H1 (cell line): ENCODE data around the gene LIPM. TPM values are rescaled to one million over a fixed set of nuclear protein-coding genes. Genes with fewer than 3 reads are reported as not detected.

ENCODE experiments used
- CTCF ChIA-PET: fragments of 300-600 bp; sonication (Branson Sonifier 250); formaldehyde crosslinking; loops from one replicate; lab custom pipeline; 2021; ENCODE audit not compliant: partially characterized antibody; lab: Charles Lee
- POLR2A ChIA-PET: fragments of 300-600 bp; sonication (Branson Sonifier 250); formaldehyde crosslinking; loops from one replicate; lab custom pipeline; 2021; ENCODE audit warnings: inconsistent platforms; ENCODE audit not compliant: partially characterized antibody; lab: Charles Lee
- DNase-seq, 2 experiments: peaks; one replicate each; pipeline versions ENCODE4 v3.0.0 to v3.0.0-alpha.2; 2010 to 2022; ENCODE audit warnings: low spot score in 2 of 2, low read depth in 1 of 2, mixed read lengths in 1 of 2
- FAIRE-seq: peaks from 2 replicates; lab custom pipeline; 2011; peaks lifted over from hg19 to GRCh38; lab: Jason Lieb, UNC
- H2AFZ ChIP-seq: 2 replicates; pipeline ENCODE4 v1.8.1; 2012; ENCODE audit warnings: low read length, inconsistent platforms
- H2AK5ac ChIP-seq: 2 replicates; pipeline ENCODE4 v1.6.1; 2013; ENCODE audit warnings: low read depth, low read length
- H2BK120ac ChIP-seq: replicated peaks from 2 replicates; pipeline ENCODE3; 2013; ENCODE audit warnings: low read depth, low read length, inconsistent platforms
- H2BK12ac ChIP-seq: 2 replicates; pipeline ENCODE4 v1.6.1; 2013; ENCODE audit warnings: low read depth, low read length
- H2BK15ac ChIP-seq: 2 replicates; pipeline ENCODE4 v1.6.1; 2013; ENCODE audit warnings: low read length
- H2BK20ac ChIP-seq: 2 replicates; pipeline ENCODE4 v1.6.1; 2013; ENCODE audit warnings: low read length
- H2BK5ac ChIP-seq: 2 replicates; pipeline ENCODE4 v1.6.1; 2013; ENCODE audit warnings: low read depth, low read length
- H3K14ac ChIP-seq: 2 replicates; pipeline ENCODE4 v1.6.1; 2013; ENCODE audit warnings: inconsistent platforms; ENCODE audit not compliant: insufficient read length
- H3K18ac ChIP-seq: 2 replicates; pipeline ENCODE4 v1.6.1; 2013; ENCODE audit warnings: low read length; ENCODE audit errors: extremely low read depth
- H3K23ac ChIP-seq: 2 replicates; pipeline ENCODE4 v1.6.1; 2013; ENCODE audit warnings: inconsistent platforms; ENCODE audit not compliant: insufficient read length
- H3K23me2 ChIP-seq: 2 replicates; pipeline ENCODE4 v1.6.1; 2013; ENCODE audit warnings: low read depth, low read length
- H3K27ac ChIP-seq: 2 replicates; pipeline ENCODE4 v1.6.1; 2011; ENCODE audit warnings: low read depth, low read length, inconsistent platforms
- H3K27me3 ChIP-seq, 4 experiments: replicated peaks in 1 of 4; 1 replicate in 1 of 4; 2 replicates in 3 of 4; pipeline versions ENCODE4 v1.6.1 to v1.8.1; 2011 to 2013; ENCODE audit warnings: low read length in 3 of 4, mild to moderate bottlenecking in 3 of 4, inconsistent platforms in 2 of 4, mixed read lengths in 2 of 4, moderate library complexity in 1 of 4; ENCODE audit not compliant: control insufficient read depth in 3 of 4, insufficient read depth in 3 of 4; ENCODE audit errors: extremely low read depth in 1 of 4
- H3K36me3 ChIP-seq, 4 experiments: 2 replicates each; pipeline versions ENCODE4 v1.6.1 to v1.8.1; 2011 to 2013; ENCODE audit warnings: mild to moderate bottlenecking in 4 of 4, low read length in 3 of 4, moderate library complexity in 2 of 4, control low read depth in 1 of 4, inconsistent platforms in 1 of 4; ENCODE audit not compliant: insufficient read depth in 4 of 4, control insufficient read depth in 2 of 4
- H3K4ac ChIP-seq: replicated peaks from 2 replicates; pipeline ENCODE3; 2013; ENCODE audit warnings: low read length, low read depth, mixed read lengths, inconsistent platforms; ENCODE audit not compliant: insufficient read length
- H3K4me1 ChIP-seq, 4 experiments: replicated peaks in 1 of 4; 1 replicate in 1 of 4; 2 replicates in 3 of 4; pipeline versions ENCODE4 v1.6.1 to v1.8.1; 2011 to 2013; ENCODE audit warnings: low read length in 3 of 4, inconsistent platforms in 2 of 4, mixed read lengths in 1 of 4; ENCODE audit not compliant: insufficient read depth in 4 of 4, control insufficient read depth in 3 of 4
- H3K4me2 ChIP-seq, 2 experiments: 2 replicates each; pipeline versions ENCODE4 v1.6.1 to v1.8.1; 2011 to 2013; ENCODE audit warnings: low read depth in 2 of 2, low read length in 2 of 2, control low read depth in 1 of 2, inconsistent platforms in 1 of 2, mild to moderate bottlenecking in 1 of 2; ENCODE audit not compliant: insufficient read depth in 1 of 2
- H3K4me3 ChIP-seq, 4 experiments: fragments of 200-600, 300-600 bp in 1 of 4; sonication (generic), shearing (Covaris generic), sonication (Bioruptor Twin) in 1 of 4; 2 replicates each; pipeline versions ENCODE4 v1.5.1 to v1.8.1; 2011 to 2016; ENCODE audit warnings: low read length in 4 of 4, low read depth in 3 of 4, control low read depth in 2 of 4, inconsistent platforms in 2 of 4, mild to moderate bottlenecking in 2 of 4, mixed read lengths in 1 of 4, moderate library complexity in 1 of 4; ENCODE audit not compliant: insufficient read depth in 2 of 4; ENCODE audit errors: extremely low read depth in 1 of 4
- H3K56ac ChIP-seq: replicated peaks from 2 replicates; pipeline ENCODE3; 2013; ENCODE audit warnings: low read depth, mild to moderate bottlenecking, mixed read lengths, low read length, inconsistent platforms; ENCODE audit not compliant: insufficient read length
- H3K79me1 ChIP-seq: 2 replicates; pipeline ENCODE4 v1.6.1; 2013; ENCODE audit warnings: low read depth, low read length, control low read depth
- H3K79me2 ChIP-seq, 2 experiments: 2 replicates each; pipeline versions ENCODE4 v1.6.1 to v1.8.1; 2012 to 2013; ENCODE audit warnings: low read length in 2 of 2, mild to moderate bottlenecking in 2 of 2, inconsistent platforms in 1 of 2; ENCODE audit not compliant: insufficient read depth in 2 of 2, control insufficient read depth in 1 of 2
- H3K9ac ChIP-seq, 4 experiments: replicated peaks in 1 of 4; 1 replicate in 1 of 4; 2 replicates in 3 of 4; pipeline versions ENCODE4 v1.6.1 to v1.8.1; 2011 to 2013; ENCODE audit warnings: low read depth in 3 of 4, low read length in 3 of 4, control low read depth in 2 of 4, mild to moderate bottlenecking in 2 of 4, moderate library complexity in 2 of 4, inconsistent platforms in 1 of 4; ENCODE audit errors: extremely low read depth in 1 of 4
- H3K9me3 ChIP-seq, 2 experiments: 2 replicates each; pipeline versions ENCODE4 v1.6.1 to v1.8.1; 2012 to 2013; ENCODE audit warnings: mild to moderate bottlenecking in 2 of 2, moderate library complexity in 2 of 2, control low read depth in 1 of 2, inconsistent platforms in 1 of 2, low read depth in 1 of 2, low read length in 1 of 2, mixed read lengths in 1 of 2; ENCODE audit not compliant: insufficient read depth in 2 of 2
- H4K20me1 ChIP-seq, 2 experiments: replicated peaks in 1 of 2; 2 replicates each; pipeline versions ENCODE3 to v1.8.1; 2011 to 2013; ENCODE audit warnings: inconsistent platforms in 2 of 2, low read length in 2 of 2, mild to moderate bottlenecking in 1 of 2; ENCODE audit not compliant: insufficient read depth in 2 of 2, control insufficient read depth in 1 of 2
- H4K5ac ChIP-seq: 2 replicates; pipeline ENCODE4 v1.6.1; 2013; ENCODE audit warnings: low read length, low read depth, mixed read lengths, inconsistent platforms; ENCODE audit not compliant: insufficient read length
- H4K8ac ChIP-seq: 2 replicates; pipeline ENCODE4 v1.8.0; 2013; ENCODE audit warnings: mild to moderate bottlenecking, moderate library complexity, low read length, inconsistent platforms; ENCODE audit not compliant: insufficient read depth; ENCODE audit errors: extremely low read depth
- H4K91ac ChIP-seq: replicated peaks from 2 replicates; pipeline ENCODE3; 2013; ENCODE audit warnings: low read length, mixed read lengths, inconsistent platforms; ENCODE audit not compliant: insufficient read length
- WGBS, 2 experiments: shearing (Covaris generic) in 1 of 2; methylation state at CpG; one replicate each; pipeline versions ENCODE4 v1.1.6 to v1.1.7; 2013 to 2015; ENCODE audit warnings: low lambda C conversion rate in 2 of 2, mixed read lengths in 2 of 2, inconsistent platforms in 1 of 2, low coverage in 1 of 2, missing lambda C conversion rate in 1 of 2; ENCODE audit not compliant: insufficient replicate concordance in 2 of 2, insufficient coverage in 1 of 2, insufficient read length in 1 of 2; ENCODE audit errors: extremely low coverage in 1 of 2, missing lambda C conversion rate in 1 of 2; 5-methylcytosine and 5-hydroxymethylcytosine counted together
- polyA plus RNA-seq, 7 experiments: library from polyadenylated mRNA; depleted of rRNA in 3 of 7; stranded (reverse) in 5 of 7; unstranded in 2 of 7; fragments of >200 nt in 5 of 7; fragments of 200-250 nt in 2 of 7; gene quantifications; 1 replicate in 5 of 7; 2 replicates in 1 of 7; 4 replicates in 1 of 7; pipeline versions ENCODE4 v1.2.1 to v1.2.3, GENCODE V29; 2011 to 2013; ENCODE audit warnings: missing spikeins in 2 of 7, mixed read lengths in 2 of 7
- total RNA-seq: library from RNA; stranded (reverse); fragmentation: NEBNext Ultra II Directional; extraction: Animal tissue kit (Norgen Biotek cat#: 25700); gene quantifications from 2 replicates; pipeline ENCODE4 v1.2.1, GENCODE V29; 2021

Gene LIPM
- total and polyA plus RNA-seq, 2 of the 8 experiments (the other 6 are each of a cell fraction or from before 2014, with no cell fraction given) = not detected

- Histone ChIP-seq H3K56ac (no peak overlapping the region), H2AK5ac (no peak overlapping the region), H3K79me1 (no peaks in the 10 kb centered on the region), H3K4me1 (peaks cover 0 to 4% (median 0%) of the 10 kb centered on the region in 4 experiments; a peak in 2 of 7 replicates), H2BK15ac (no peak overlapping the region), H4K5ac (no peak overlapping the region), H3K36me3 (no peaks in the 10 kb centered on the region), H2BK5ac (no peak overlapping the region), H2BK120ac (no peak overlapping the region), H2BK12ac (no peak overlapping the region), H4K91ac (no peak overlapping the region), H3K23ac (no peak overlapping the region), H4K8ac (no peak overlapping the region), H3K4me2 (no peak overlapping the region), H2BK20ac (no peak overlapping the region), H2AFZ (no peak overlapping the region), H3K9me3 (no peaks in the 10 kb centered on the region), H3K18ac (no peak overlapping the region), H3K4ac (no peak overlapping the region), H3K27ac (no peak overlapping the region), H3K27me3 (peaks cover 0 to 1% (median 0%) of the 10 kb centered on the region in 4 experiments; a peak in 1 of 7 replicates), H3K14ac (no peak overlapping the region), H3K79me2 (no peaks in the 10 kb centered on the region), H3K23me2 (no peaks in the 10 kb centered on the region), H3K9ac (no peak overlapping the region), H4K20me1 (no peaks in the 10 kb centered on the region), H3K4me3 (no peak overlapping the region)
- WGBS, 2 experiments = 89% methylated on average over 3 of the region's 3 CpGs; no CpG with 5 or more reads in 1 of the 2 experiments
- CTCF ChIA-PET = interaction anchor here (0.8 to 1.5 kb wide), 7 partner anchors 12 to 169 kb away, joined by 3 to 6 read pairs (median 4); no protein-coding TSS in a partner anchor
- FAIRE-seq (no peak), DNase-seq (no peak)
- POLR2A ChIA-PET = interaction anchor here (1.2 kb wide), 1 partner anchor 41 kb away, joined by 3 read pairs; no protein-coding TSS in a partner anchor
Observed at GRCh38 chr10:88764110-88764509, 38.4 kb upstream of the LIPM start.
